ENCODE data around the gene TACC2.
"Not testable (repeated sequence)": the region's sequence is repeated elsewhere in the genome, so short reads cannot be mapped to it uniquely, and the experiment has no call there.

The TACC2 gene

GRCh38 chr10:122091722-122092121 is 102.8 kb downstream of the TACC2 start:
- DNase-seq (ENCODE audit: low read depth, low spot score) = no peak

DNA sequence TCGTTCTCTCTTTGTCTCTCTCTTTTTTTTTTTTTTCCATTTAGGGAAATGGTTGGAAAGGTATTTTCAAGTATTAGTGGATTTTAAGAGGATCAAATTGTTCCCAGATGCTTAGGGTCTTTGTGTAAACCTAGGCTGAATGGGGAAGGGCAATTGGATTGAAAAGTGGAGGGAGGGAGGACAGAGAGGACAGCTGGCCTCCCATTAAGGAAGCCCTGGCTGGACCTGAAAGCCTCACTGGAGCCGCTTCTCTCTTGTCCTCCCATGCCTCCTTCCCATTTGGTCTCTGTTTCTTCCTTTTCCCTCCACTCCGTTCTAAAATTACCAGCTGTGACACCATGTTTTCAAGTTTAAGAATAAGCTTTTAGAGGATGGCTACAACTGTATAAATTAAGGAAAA is 104.1 kb downstream of the TACC2 start:
- DNase-seq (ENCODE audit: low read depth, low spot score) = no peak

DNA sequence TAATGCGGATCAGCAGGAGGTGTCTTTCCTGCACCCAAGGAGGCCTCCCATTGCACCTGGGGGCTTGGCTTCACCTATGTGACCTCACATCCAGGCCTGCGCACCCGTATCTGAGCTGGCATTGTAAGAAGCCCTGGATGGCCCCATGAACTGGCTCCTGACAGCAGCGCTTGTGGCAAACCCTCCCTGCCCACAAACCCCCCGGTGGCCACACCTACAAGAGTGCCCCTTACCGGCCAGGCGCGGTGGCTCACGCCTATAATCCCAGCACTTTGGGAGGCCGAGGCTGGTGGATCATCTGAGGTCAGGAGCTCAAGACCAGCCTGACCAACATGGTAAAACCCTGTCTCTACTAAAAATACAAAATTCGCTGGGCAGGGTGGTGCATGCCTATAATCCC is 107.2 kb downstream of the TACC2 start:
- DNase-seq (ENCODE audit: low read depth, low spot score) = not testable (repeated sequence)

- no peak for DNase-seq (ENCODE audit: low read depth, low spot score)
Observed at GRCh38 chr10:122096705-122097104, 107.7 kb downstream of the TACC2 start.

GRCh38 chr10:122097935-122098334 is 109.0 kb downstream of the TACC2 start:
- DNase-seq (ENCODE audit: low read depth, low spot score) = no peak

GRCh38 chr10:122098924-122099323 is 110.0 kb downstream of the TACC2 start:
- DNase-seq (ENCODE audit: low read depth, low spot score) = no peak

- DNase-seq (ENCODE audit: low read depth, low spot score) = no peak
Observed at GRCh38 chr10:122099562-122099961, 110.6 kb downstream of the TACC2 start.

GRCh38 chr10:122102146-122102868 is 113.3 kb downstream of the TACC2 start:
- DNase-seq (ENCODE audit: low read depth, low spot score) = no peak

DNA sequence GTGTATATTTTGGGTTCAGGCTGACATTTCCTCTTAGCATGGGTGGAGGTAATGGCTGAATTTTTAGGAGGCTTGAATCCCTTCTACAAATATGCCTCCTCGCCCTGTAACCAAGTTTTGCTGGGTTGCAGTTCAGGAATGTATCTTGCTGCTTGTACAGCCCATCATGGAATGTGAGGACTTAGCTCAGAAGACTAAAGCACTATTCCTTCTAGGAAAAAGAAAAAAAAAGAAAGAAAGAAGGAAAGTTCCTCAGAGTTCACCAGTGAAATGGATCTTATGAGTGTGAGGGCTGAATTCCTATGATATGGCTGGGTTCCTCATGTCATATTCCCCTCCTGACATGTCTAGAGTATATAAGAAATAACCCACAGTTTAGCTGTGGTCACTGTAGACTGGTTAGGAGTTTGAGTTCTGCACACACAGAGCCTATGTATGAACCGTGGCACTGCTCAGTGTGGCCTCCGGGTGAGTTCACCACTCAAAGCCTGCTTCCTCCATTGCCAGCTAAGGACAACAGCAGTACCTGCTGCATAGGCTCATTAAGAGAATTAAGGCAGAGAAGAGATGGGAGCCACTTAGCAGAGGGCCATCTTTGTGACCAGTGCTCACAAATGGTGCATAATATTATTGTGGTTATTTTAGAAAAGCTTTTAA is 114.0 kb downstream of the TACC2 start:
- no peak for DNase-seq (ENCODE audit: low read depth, low spot score)

GRCh38 chr10:122103592-122103991 is 114.6 kb downstream of the TACC2 start:
- no peak for DNase-seq (ENCODE audit: low read depth, low spot score)

GRCh38 chr10:122108786-122109185 is 119.8 kb downstream of the TACC2 start:
- not testable (repeated sequence) for DNase-seq (ENCODE audit: low read depth, low spot score)

DNA sequence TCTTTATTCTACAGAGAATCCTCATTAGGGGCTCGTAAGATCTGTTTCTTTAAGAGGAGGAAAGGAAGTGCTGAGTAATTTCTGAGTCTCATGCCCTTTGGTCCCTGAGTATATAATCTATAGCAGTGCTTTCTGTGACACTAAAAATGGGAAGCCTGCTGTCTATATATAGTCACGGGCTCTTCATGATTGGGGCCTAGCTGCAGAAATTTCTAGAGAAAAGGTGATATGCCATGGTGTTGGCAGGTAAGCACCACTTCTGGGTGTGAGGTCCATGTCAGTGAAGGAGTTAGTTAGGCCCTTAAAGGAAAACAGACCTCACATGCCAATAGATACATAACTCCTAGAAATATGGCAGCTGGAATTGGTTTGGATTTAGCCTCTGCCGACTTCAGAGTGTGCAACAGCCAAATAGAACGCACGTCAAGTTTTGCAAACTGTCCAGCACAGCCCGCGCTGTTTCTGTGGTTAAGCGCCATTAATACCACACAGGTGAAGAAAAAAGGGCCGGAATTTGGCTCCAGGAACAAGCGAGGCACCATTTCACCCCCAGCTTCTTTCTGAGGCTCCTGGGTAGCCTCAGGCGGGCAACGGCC is 123.2 kb downstream of the TACC2 start:
- DNase-seq (ENCODE audit: low read depth, low spot score) = no peak

DNA sequence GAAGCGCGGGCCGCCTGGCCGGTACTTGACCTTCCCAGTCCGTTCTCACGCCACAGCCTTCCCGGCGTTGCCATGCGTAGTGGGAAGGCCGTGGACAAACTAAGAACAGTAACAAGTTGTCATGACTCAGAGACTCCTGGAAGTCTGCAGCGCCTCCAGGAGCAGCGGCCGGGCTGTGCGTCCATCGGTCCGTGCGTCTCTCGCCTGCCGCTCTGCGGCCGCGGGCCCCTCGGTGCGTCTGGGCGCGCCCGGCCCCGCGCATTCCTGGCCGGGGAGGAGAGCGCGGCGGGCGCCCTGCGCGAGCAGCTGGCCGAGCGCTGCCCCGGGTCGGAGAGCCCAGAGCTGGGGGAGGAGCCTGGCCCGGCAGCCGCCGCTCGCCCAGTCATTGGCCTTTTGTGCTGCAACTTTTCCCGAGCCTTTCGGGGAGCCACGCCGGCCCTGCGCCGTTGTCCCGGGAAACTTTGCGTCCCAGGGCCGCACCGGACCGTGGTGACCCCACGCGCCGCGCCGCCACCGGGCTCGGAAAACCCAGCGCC is 123.7 kb downstream of the TACC2 start:
- no peak for DNase-seq (ENCODE audit: low read depth, low spot score)

- DNase-seq (ENCODE audit: low read depth, low spot score) = no peak
Observed at GRCh38 chr10:122113161-122113944, 124.4 kb downstream of the TACC2 start.

- no peak for DNase-seq (ENCODE audit: low read depth, low spot score)
Observed at GRCh38 chr10:122113945-122114747, 125.2 kb downstream of the TACC2 start.

GRCh38 chr10:122115874-122116273 is 126.9 kb downstream of the TACC2 start:
- DNase-seq (ENCODE audit: low read depth, low spot score) = no peak

DNA sequence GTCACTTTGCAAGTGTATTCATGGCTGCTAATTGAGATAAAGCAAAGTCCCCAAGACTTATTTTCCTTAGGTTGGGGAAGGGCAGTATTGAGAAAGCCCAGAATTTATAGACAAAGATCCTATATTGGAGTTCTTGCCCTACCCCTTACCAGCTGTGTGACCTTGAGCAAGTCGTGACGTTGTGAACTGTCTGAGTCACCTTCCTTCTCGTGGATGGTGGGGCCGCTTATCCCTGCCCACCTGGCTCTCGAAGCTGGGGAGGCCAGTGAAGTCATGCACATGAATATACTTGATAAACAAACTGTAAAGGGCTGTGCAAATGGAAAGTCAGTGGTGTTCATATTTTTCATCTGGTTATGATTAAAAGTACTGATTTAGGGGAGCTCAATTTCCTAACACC is 127.4 kb downstream of the TACC2 start:
- no peak for DNase-seq (ENCODE audit: low read depth, low spot score)

DNA sequence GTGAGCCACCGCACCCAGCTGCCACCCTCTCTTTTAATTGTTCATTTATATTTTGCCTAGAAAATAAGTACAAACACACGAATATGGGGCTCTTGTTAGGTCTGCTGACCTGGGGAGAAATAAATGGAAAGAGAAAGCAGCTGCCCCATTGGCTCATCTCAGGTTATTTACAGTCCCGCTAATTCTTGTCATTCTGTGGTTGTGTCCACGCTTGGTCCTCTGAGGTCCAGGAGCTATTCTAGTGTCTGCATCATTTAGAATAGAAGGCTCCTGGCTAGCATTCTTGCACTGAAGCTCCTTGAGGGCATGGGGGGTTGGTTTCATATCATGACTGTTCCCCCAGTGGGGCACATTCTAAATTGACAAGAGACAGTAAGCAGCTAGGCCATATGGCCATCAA is 128.5 kb downstream of the TACC2 start:
- DNase-seq (ENCODE audit: low read depth, low spot score) = no peak

DNA sequence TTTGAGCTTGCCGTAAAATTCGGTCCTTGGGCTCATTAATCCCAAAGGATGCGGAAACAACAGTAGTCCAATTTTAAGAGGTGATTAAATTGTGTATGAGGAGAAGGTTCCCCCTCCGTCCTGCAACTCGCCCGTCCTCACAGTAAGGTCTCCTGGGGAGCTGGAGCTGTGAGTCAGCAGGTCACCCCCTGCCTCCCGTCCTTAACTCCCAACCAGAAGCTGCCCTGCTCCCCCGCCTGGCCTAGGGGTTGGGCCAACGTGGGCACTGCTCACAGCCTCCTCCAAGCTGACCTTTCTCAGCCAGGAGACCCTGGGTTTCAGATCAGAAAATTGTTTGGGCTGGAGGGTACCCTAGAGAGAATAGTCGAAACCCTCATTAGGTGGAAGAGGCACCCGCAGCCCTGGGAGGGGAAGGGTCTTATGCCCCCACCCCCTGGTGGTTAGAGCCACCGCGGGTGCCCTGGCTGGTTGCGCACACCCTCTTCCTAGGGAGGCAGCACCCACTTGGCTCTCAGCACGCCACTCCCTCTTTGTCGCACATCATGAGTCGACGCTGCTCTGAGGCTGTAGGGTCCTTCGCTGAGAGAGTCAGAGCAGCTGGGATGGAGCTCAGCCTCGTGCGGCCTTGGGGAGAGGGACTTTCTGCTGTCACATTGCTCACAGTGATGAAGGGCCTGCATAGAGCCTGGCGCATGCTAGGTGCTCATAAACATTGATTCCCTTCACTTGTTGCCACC is 131.2 kb downstream of the TACC2 start:
- DNase-seq (ENCODE audit: low read depth, low spot score) = no peak

DNA sequence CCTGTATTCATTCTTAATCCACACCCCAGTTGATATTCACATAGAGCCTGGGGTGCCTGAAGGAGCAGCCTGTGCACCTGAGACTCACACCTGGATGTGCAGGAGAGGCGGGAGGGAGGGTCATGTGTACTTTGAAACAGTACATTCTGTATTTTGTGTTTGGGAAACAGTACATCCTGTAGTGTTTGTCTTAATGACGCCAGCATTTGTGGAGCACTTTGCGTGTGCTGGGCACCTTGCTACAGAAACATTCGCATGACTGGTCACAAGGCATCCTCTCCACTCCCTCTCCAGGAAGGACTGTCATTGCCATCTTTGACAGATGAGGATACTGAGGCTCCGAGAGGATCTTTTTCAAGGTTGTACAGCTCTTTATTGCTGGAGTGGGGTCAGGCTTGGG is 132.1 kb downstream of the TACC2 start:
- DNase-seq (ENCODE audit: low read depth, low spot score) = no peak
